T-helper 2 cell (primary cell): ENCODE data around the gene CSTB.

Experiments
- DNase-seq, 5 experiments: peaks; one replicate each; pipeline versions ENCODE4 v3.0.0 to v3.0.0-alpha.2; 2012 to 2022

The CSTB gene

DNA sequence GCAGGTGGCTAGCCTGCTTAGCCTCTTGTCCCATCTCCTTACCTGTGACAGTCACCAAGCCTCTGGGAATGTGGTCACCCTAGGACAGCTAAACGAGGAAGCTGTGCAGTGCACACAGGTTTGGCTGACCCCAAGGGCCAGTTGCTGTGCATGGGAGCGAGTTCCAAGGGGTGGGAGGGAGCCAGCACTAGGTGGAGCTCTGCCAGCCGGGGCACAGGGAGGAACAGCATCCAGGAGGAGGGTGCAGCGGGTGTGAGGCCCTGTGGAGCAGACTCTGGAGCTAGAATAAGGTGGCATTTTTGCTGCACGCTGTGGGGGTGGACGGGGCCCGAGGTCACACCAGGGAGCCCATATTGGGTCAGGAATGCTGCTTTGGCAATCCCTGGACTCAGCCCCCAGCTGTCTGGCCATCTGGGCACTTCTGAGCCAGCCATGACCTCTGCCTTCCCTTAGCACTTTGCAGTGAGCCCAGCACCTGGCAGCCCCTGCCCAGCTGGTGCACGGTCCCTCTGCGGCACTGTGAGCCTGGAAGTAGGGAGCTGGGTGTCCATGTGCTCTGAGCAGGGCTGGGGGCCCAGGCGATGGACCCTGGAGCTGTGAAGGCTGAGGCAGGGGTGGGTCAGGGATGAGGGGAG is 48.5 kb downstream of the CSTB start:
- no peak for DNase-seq

GRCh38 chr21:43726686-43727518 is 49.2 kb downstream of the CSTB start:
- DNase-seq = no peak
